MCF 10A (cell line): ENCODE results near the gene ASCC2. TPM values are rescaled to one million over a fixed set of nuclear protein-coding genes. Genes with fewer than 3 reads are reported as not detected.
"Not testable (repeated sequence)": the region's sequence is repeated elsewhere in the genome, so short reads cannot be mapped to it uniquely, and the experiment has no call there.

Source experiments
- BruUV-seq: library from RNA; stranded (reverse); fragments of 400-500 nt; replicated peaks from 2 replicates; lab custom pipeline; 2021; lab: Mats Ljungman, UMichigan
- CTCF ChIA-PET: fragments of 300-600 bp; sonication (Branson Sonifier 250); formaldehyde crosslinking; extraction: SDS; loops from one replicate; lab custom pipeline; 2021; ENCODE audit warnings: antibody characterized with exemption, inconsistent platforms; lab: Yijun Ruan, JAX
- POLR2A ChIA-PET: fragments of 300-600, 350-650 bp; sonication (Branson Sonifier 250); formaldehyde crosslinking; extraction: SDS; loops from one replicate; lab custom pipeline; 2020; ENCODE audit warnings: antibody characterized with exemption, inconsistent platforms; lab: Yijun Ruan, JAX
- DNase-seq: peaks from one replicate; pipeline ENCODE4 v3.0.0-alpha.2; 2018; ENCODE audit not compliant: unreplicated experiment
- H3K27ac Mint-ChIP-seq: one replicate; pipeline ENCODE4 v1.8.0; 2022; ENCODE audit warnings: mild to moderate bottlenecking, low read depth, mixed read lengths; ENCODE audit not compliant: unreplicated experiment
- H3K27me3 Mint-ChIP-seq: one replicate; pipeline ENCODE4 v1.8.0; 2022; ENCODE audit warnings: mixed read lengths; ENCODE audit not compliant: insufficient read depth, unreplicated experiment
- H3K36me3 Mint-ChIP-seq: one replicate; pipeline ENCODE4 v1.8.0; 2022; ENCODE audit warnings: mild to moderate bottlenecking, moderate library complexity, mixed read lengths; ENCODE audit not compliant: insufficient read depth, unreplicated experiment
- H3K4me1 Mint-ChIP-seq: one replicate; pipeline ENCODE4 v1.8.0; 2022; ENCODE audit warnings: mixed read lengths; ENCODE audit not compliant: insufficient read depth, unreplicated experiment
- H3K4me3 Mint-ChIP-seq: one replicate; pipeline ENCODE4 v1.8.0; 2022; ENCODE audit warnings: mild to moderate bottlenecking, moderate library complexity, mixed read lengths; ENCODE audit not compliant: unreplicated experiment
- H3K9me3 Mint-ChIP-seq: one replicate; pipeline ENCODE4 v1.8.0; 2022; ENCODE audit warnings: mixed read lengths; ENCODE audit not compliant: unreplicated experiment
- CTCF ChIP-seq: fragments of 200-600 bp; IDR thresholded peaks from one replicate; pipeline ENCODE4 v1.8.0; 2022; ENCODE audit warnings: antibody characterized with exemption, mild to moderate bottlenecking; ENCODE audit not compliant: unreplicated experiment
- intact Hi-C: fragments of 100-400 bp; cut with micrococcal nuclease; formaldehyde crosslinking; loops from 2 replicates; pipeline ENCODE4 v1.14.1; 2022
- total RNA-seq: library from RNA; stranded (reverse); gene quantifications from 2 replicates; pipeline ENCODE4 v1.2.3, GENCODE V29; 2022

Gene ASCC2
- total RNA-seq, 1 experiment from 2014 or later: 70.7 TPM

- ChIA-PET CTCF (interaction anchor here (0.6 kb wide), 1 partner anchor 779 kb away, joined by 6 read pairs; no protein-coding TSS in a partner anchor), POLR2A (interaction anchor here (0.7 kb wide), 1 partner anchor 370 kb away, joined by 3 read pairs; no protein-coding TSS in a partner anchor)
- Mint-ChIP-seq H3K4me3 (no peak overlapping the region), H3K27ac (no peak overlapping the region), H3K36me3 (no peaks in the 10 kb centered on the region), H3K4me1 (peaks cover 5% of the 10 kb centered on the region), H3K27me3 (no peaks in the 10 kb centered on the region), H3K9me3 (no peaks in the 10 kb centered on the region)
- no peak for DNase-seq
- no TSS peak for BruUV-seq
- intact Hi-C loops: no loop called here
- TF ChIP-seq CTCF: no peak
These were observed 29.2 kb upstream of the ASCC2 start for GRCh38 chr22:29867260-29867659.

- H3K36me3 Mint-ChIP-seq, H3K4me3 Mint-ChIP-seq, H3K27ac Mint-ChIP-seq, DNase-seq, BruUV-seq, intact Hi-C loops, POLR2A ChIA-PET, H3K27me3 Mint-ChIP-seq, H3K4me1 Mint-ChIP-seq, H3K9me3 Mint-ChIP-seq: not testable (repeated sequence)
- CTCF ChIA-PET: interaction anchor here (0.6 kb wide), 1 partner anchor 42 kb away, joined by 3 read pairs; no protein-coding TSS in a partner anchor
These were observed 27.5 kb upstream of the ASCC2 start for GRCh38 chr22:29865572-29865971.

GRCh38 chr22:29861672-29862297 lies 23.7 kb upstream of the ASCC2 start:
- CTCF ChIA-PET: interaction anchor here (0.6 to 1.1 kb wide), 2 partner anchors 12 to 1975 kb away, joined by 3 to 6 read pairs; no protein-coding TSS in a partner anchor
- POLR2A ChIA-PET: interaction anchor here (1.0 to 1.8 kb wide), 2 partner anchors 19 to 24 kb away, joined by 4 read pairs; partner anchors contain the start of gene ASCC2
- no TSS peak for BruUV-seq
- no peak for TF ChIP-seq CTCF
- intact Hi-C loops: no loop called here
- DNase-seq: no peak
- H3K27me3 Mint-ChIP-seq: no peaks in the 10 kb centered on the region
- no peak overlapping the region for H3K4me3 Mint-ChIP-seq
- H3K4me1 Mint-ChIP-seq: peaks cover 9% of the 10 kb centered on the region
- no peak overlapping the region for H3K27ac Mint-ChIP-seq
- H3K36me3 Mint-ChIP-seq: no peaks in the 10 kb centered on the region
- H3K9me3 Mint-ChIP-seq: no peaks in the 10 kb centered on the region

GRCh38 chr22:29860006-29860766 lies 22.1 kb upstream of the ASCC2 start:
- no peaks in the 10 kb centered on the region for H3K27me3 Mint-ChIP-seq
- peaks cover 9% of the 10 kb centered on the region for H3K4me1 Mint-ChIP-seq
- no peak overlapping the region for H3K4me3 Mint-ChIP-seq
- peak overlapping the region; percentile 51 for H3K27ac Mint-ChIP-seq
- no peaks in the 10 kb centered on the region for H3K9me3 Mint-ChIP-seq
- CTCF ChIA-PET: interaction anchor here (0.6 kb wide), 1 partner anchor 11 kb away, joined by 3 read pairs; no protein-coding TSS in a partner anchor
- POLR2A ChIA-PET: interaction anchor here (1.8 kb wide), 1 partner anchor 23 kb away, joined by 4 read pairs; the partner anchor contains the start of gene ASCC2
- no TSS peak for BruUV-seq
- no peaks in the 10 kb centered on the region for H3K36me3 Mint-ChIP-seq
- no peak for DNase-seq
- TF ChIP-seq CTCF: no peak
- intact Hi-C loops: no loop called here

GRCh38 chr22:29859030-29859429 lies 21.0 kb upstream of the ASCC2 start:
- DNase-seq, POLR2A ChIA-PET, H3K36me3 Mint-ChIP-seq, H3K9me3 Mint-ChIP-seq, intact Hi-C loops, H3K4me3 Mint-ChIP-seq, H3K27me3 Mint-ChIP-seq, BruUV-seq, H3K4me1 Mint-ChIP-seq, H3K27ac Mint-ChIP-seq: not testable (repeated sequence)
- CTCF ChIA-PET: interaction anchor here (0.6 kb wide), 1 partner anchor 11 kb away, joined by 4 read pairs; no protein-coding TSS in a partner anchor
